K562 (cell line): Measurements from ENCODE around the gene CCL15. TPM values are rescaled to one million over a fixed set of nuclear protein-coding genes. Genes with fewer than 3 reads are reported as not detected.

Source experiments
- ATAC-seq: fragments of 200-7000 bp; cut with Tn5 transposase; 3 replicates; pipeline ENCODE4 v1.9.1; 2020; ENCODE audit warnings: moderate library complexity
- BruUV-seq: library from RNA; stranded (reverse); fragments of 400-500 nt; replicated peaks from 2 replicates; lab custom pipeline; 2021; lab: Mats Ljungman, UMichigan
- CTCF ChIA-PET: fragments of 300-600 bp; formaldehyde crosslinking; extraction: SDS; loops from one replicate; lab custom pipeline; 2021; ENCODE audit warnings: low intra/inter-chr PET ratio; lab: Yijun Ruan, JAX
- POLR2A ChIA-PET: fragments of 300-600, 350-650 bp; sonication (Branson Sonifier 250); formaldehyde crosslinking; extraction: SDS; loops from one replicate; lab custom pipeline; 2021; ENCODE audit warnings: antibody characterized with exemption, inconsistent platforms; lab: Yijun Ruan, JAX
- DNase-seq, 4 experiments: peaks; one replicate each; pipeline versions ENCODE4 v3.0.0 to v3.0.0-alpha.2; 2011 to 2018; ENCODE audit warnings: low spot score in 3 of 4, mixed read lengths in 3 of 4; ENCODE audit errors: extremely low read depth in 1 of 4
- FAIRE-seq: peaks from 2 replicates; lab custom pipeline; 2011; peaks lifted over from hg19 to GRCh38; lab: Jason Lieb, UNC
- H2AFZ ChIP-seq: 2 replicates; pipeline ENCODE4 v1.6.0; 2011; ENCODE audit warnings: low read depth, low read length, control low read depth, inconsistent platforms
- H3K27ac ChIP-seq: fragments of 200-600 bp; 3 replicates; pipeline ENCODE4 v1.8.0; 2011; ENCODE audit warnings: low read depth, mild to moderate bottlenecking, control low read depth, inconsistent platforms, low read length, moderate library complexity, mixed read lengths; ENCODE audit errors: extremely low read depth
- H3K27me3 ChIP-seq, 2 experiments: fragments of 300-600 bp in 1 of 2; 2 replicates in 1 of 2; 3 replicates in 1 of 2; pipeline versions ENCODE4 v1.6.0 to v1.8.0; 2011; ENCODE audit warnings: inconsistent platforms in 2 of 2, low read length in 2 of 2, mild to moderate bottlenecking in 1 of 2, mixed read lengths in 1 of 2, moderate library complexity in 1 of 2; ENCODE audit not compliant: control insufficient read depth in 2 of 2, insufficient read depth in 2 of 2
- H3K36me3 ChIP-seq: fragments of 300-600 bp; 3 replicates; pipeline ENCODE4 v1.8.0; 2011; ENCODE audit warnings: mild to moderate bottlenecking, low read length, inconsistent platforms; ENCODE audit not compliant: control insufficient read depth, insufficient read depth
- H3K4me1 ChIP-seq, 2 experiments: fragments of 200-600 bp in 1 of 2; replicated peaks in 1 of 2; 2 replicates in 1 of 2; 3 replicates in 1 of 2; pipeline versions ENCODE4 v1.5.1 to v1.8.0; 2011; ENCODE audit warnings: inconsistent platforms in 2 of 2, low read length in 2 of 2, mild to moderate bottlenecking in 1 of 2, mixed read lengths in 1 of 2, moderate library complexity in 1 of 2; ENCODE audit not compliant: control insufficient read depth in 2 of 2, insufficient read depth in 2 of 2
- H3K4me2 ChIP-seq: 2 replicates; pipeline ENCODE4 v1.6.1; 2011; ENCODE audit warnings: low read length, control low read depth, inconsistent platforms, mixed read lengths; ENCODE audit not compliant: insufficient read depth
- H3K4me3 ChIP-seq: fragments of 200-600 bp; sonication (generic), shearing (Covaris generic); 2 replicates; pipeline ENCODE4 v1.5.1; 2016; ENCODE audit warnings: control low read depth, inconsistent platforms
- H3K79me2 ChIP-seq: fragments of 200-600 bp; 3 replicates; pipeline ENCODE4 v1.8.0; 2011; ENCODE audit warnings: low read length, inconsistent platforms; ENCODE audit not compliant: control insufficient read depth, insufficient read depth
- H3K9ac ChIP-seq, 2 experiments: 2 replicates each; pipeline versions ENCODE4 v1.6.0 to v1.6.1; 2011; ENCODE audit warnings: low read depth in 2 of 2, low read length in 2 of 2, control low read depth in 1 of 2, inconsistent platforms in 1 of 2, mild to moderate bottlenecking in 1 of 2, mixed read lengths in 1 of 2; ENCODE audit not compliant: insufficient read depth in 1 of 2
- H3K9me1 ChIP-seq: one replicate; pipeline ENCODE4 v1.6.0; 2011; ENCODE audit warnings: inconsistent platforms, mild to moderate bottlenecking, low read length, moderate library complexity; ENCODE audit not compliant: control insufficient read depth, insufficient read depth
- H3K9me3 ChIP-seq: replicated peaks from 2 replicates; pipeline ENCODE4 v1.5.1; 2011; ENCODE audit warnings: low read depth, low read length, inconsistent platforms; ENCODE audit not compliant: control insufficient read depth, insufficient read depth
- H4K20me1 ChIP-seq: replicated peaks from 2 replicates; pipeline ENCODE4 v1.6.1; 2011; ENCODE audit warnings: low read length, inconsistent platforms, mixed read lengths; ENCODE audit not compliant: control insufficient read depth, insufficient read depth
- BDP1 ChIP-seq: IDR thresholded peaks from 3 replicates; pipeline ENCODE4 v1.6.1; 2011; ENCODE audit not compliant: insufficient read length, insufficient read depth
- C11orf30 ChIP-seq: fragments of 450-650 bp; IDR thresholded peaks from 2 replicates; pipeline ENCODE4 v1.6.1; 2016; ENCODE audit warnings: low read depth, mild to moderate bottlenecking
- POLR2B ChIP-seq: fragments of 450-650 bp; IDR thresholded peaks from 2 replicates; pipeline ENCODE4 v1.6.1; 2018; ENCODE audit warnings: low read depth; ENCODE audit not compliant: partially characterized antibody
- ZNF224 ChIP-seq: sonication (generic); formaldehyde crosslinking; IDR thresholded peaks from 2 replicates; pipeline ENCODE4 v1.8.0; 2022; ENCODE audit warnings: mild to moderate bottlenecking, missing genetic modification reagents
- ZNF41 ChIP-seq: fragments of 250-450 bp; sonication (Bioruptor Pico); conservative IDR thresholded peaks from 2 replicates; pipeline ENCODE4 v1.4.0; 2020; ENCODE audit warnings: mild to moderate bottlenecking
- WGBS: fragments of 100-300 bp; shearing (Covaris generic); methylation state at CpG from one replicate; pipeline ENCODE4 v1.1.6; 2016; ENCODE audit warnings: low coverage, mixed read lengths; ENCODE audit not compliant: insufficient coverage; ENCODE audit errors: missing lambda C conversion rate; 5-methylcytosine and 5-hydroxymethylcytosine counted together
- in situ Hi-C: fragments of 300-500 bp; cut with MboI; formaldehyde crosslinking; loops from 4 replicates; pipeline ENCODE4 v1.15.0; 2018; ENCODE audit warnings: inconsistent platforms, mixed read lengths
- intact Hi-C: fragments of 100-400 bp; cut with micrococcal nuclease; formaldehyde crosslinking; loops from 2 replicates; pipeline ENCODE4 v1.14.2; 2022
- polyA plus RNA-seq, 8 experiments: library from polyadenylated mRNA; depleted of rRNA in 4 of 8; stranded (reverse) in 5 of 8; unstranded in 3 of 8; fragments of >200 nt; fragmentation: Nextera tagmentation in 2 of 8; fragmentation: Illumina TruSeq in 1 of 8; extraction: Ambion mirVana in 2 of 8; extraction: Trizol in 1 of 8; gene quantifications; 2 replicates each; pipeline versions ENCODE4 v1.2.1 to v1.2.3, GENCODE V29; 2011 to 2014; ENCODE audit warnings: inconsistent platforms in 1 of 8, missing spikeins in 1 of 8
- total RNA-seq, 7 experiments: library from RNA; depleted of rRNA in 6 of 7; stranded (reverse); fragments of >200 nt in 6 of 7; fragmentation: Illumina TruSeq in 2 of 7; extraction: Trizol in 2 of 7; gene quantifications; 2 replicates each; pipeline versions ENCODE4 v1.2.1 to v1.2.3, GENCODE V29; 2011 to 2021; ENCODE audit warnings: low replicate concordance in 1 of 7

Gene CCL15
- total and polyA plus RNA-seq, 9 of the 15 experiments (the other 6 are each of a cell fraction or from before 2014, with no cell fraction given) = not detected

- no peak for FAIRE-seq
- TF ChIP-seq POLR2B (no peak), ZNF41 (CRISPR knock-in tag) (no peak), BDP1 (no peak), ZNF224 (no peak), C11orf30 (no peak)
- Histone ChIP-seq H3K79me2 (no peaks in the 10 kb centered on the region), H3K9ac (no peak overlapping the region), H3K9me3 (no peaks in the 10 kb centered on the region), H4K20me1 (no peaks in the 10 kb centered on the region), H3K4me2 (no peak overlapping the region), H2AFZ (no peak overlapping the region), H3K4me1 (no peaks in the 10 kb centered on the region), H3K9me1 (no peaks in the 10 kb centered on the region), H3K36me3 (no peaks in the 10 kb centered on the region), H3K27ac (no peak overlapping the region), H3K4me3 (no peak overlapping the region), H3K27me3 (peaks cover 2 to 6% of the 10 kb centered on the region in 2 experiments; a peak in 1 of 5 replicates)
- intact Hi-C loops = no loop called here
- no TSS peak for BruUV-seq
- in situ Hi-C loops = loop anchor here (5.0 to 25.0 kb wide), 2 partner anchors 165 to 515 kb away; partner anchors contain the start of gene ZNHIT3
- ATAC-seq = no peak
- POLR2A ChIA-PET = interaction anchor here (1.2 kb wide), 1 partner anchor 87 kb away, joined by 3 read pairs; no protein-coding TSS in a partner anchor
- CTCF ChIA-PET = no interaction called here
- no peak for DNase-seq
- WGBS = 0% methylated on average over 1 of the region's 1 CpG
Measured at GRCh38 chr17:35972066-35972465, 29.3 kb downstream of the CCL15 start.
